Lower leg skin (tissue), 3 donors: ENCODE results near the gene ASB4.

Experiments
- POLR2A ChIP-seq, 2 donors: fragments of 450-650 bp; IDR thresholded peaks; one replicate each; pipeline ENCODE4 v1.6.1; 2016 to 2017; ENCODE audit warnings: antibody characterized with exemption in 2 of 2, mild to moderate bottlenecking in 1 of 2, moderate library complexity in 1 of 2
- TF ChIP-seq, protein P1 (sequence below), 3 donors: fragments of 450-650 bp; IDR thresholded peaks; one replicate each; pipeline ENCODE4 v1.5.1; 2016; ENCODE audit warnings: antibody characterized with exemption in 3 of 3, mild to moderate bottlenecking in 3 of 3, moderate library complexity in 2 of 3

DNA sequence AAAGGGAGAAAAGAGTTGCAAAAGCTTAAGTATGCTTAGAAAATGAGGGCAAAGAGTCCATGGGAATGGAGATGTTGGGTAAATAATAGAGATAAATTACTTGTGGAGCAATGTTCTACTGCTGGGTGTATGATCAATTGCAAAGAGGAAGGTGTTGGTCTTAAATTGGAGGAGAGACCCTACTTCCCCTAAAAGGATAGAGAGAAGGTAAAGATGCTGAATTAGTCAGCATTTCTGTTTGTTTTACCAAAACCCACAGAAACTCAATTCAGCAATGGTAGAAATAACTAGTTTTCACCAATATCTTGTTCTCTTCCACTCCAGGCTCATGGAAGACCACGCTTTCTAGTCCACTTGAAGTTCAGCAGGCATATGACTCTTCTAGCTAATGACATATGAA is 32.1 kb downstream of the ASB4 start:
- TF ChIP-seq, protein P1, sequence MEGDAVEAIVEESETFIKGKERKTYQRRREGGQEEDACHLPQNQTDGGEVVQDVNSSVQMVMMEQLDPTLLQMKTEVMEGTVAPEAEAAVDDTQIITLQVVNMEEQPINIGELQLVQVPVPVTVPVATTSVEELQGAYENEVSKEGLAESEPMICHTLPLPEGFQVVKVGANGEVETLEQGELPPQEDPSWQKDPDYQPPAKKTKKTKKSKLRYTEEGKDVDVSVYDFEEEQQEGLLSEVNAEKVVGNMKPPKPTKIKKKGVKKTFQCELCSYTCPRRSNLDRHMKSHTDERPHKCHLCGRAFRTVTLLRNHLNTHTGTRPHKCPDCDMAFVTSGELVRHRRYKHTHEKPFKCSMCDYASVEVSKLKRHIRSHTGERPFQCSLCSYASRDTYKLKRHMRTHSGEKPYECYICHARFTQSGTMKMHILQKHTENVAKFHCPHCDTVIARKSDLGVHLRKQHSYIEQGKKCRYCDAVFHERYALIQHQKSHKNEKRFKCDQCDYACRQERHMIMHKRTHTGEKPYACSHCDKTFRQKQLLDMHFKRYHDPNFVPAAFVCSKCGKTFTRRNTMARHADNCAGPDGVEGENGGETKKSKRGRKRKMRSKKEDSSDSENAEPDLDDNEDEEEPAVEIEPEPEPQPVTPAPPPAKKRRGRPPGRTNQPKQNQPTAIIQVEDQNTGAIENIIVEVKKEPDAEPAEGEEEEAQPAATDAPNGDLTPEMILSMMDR (IDR thresholded peaks at IDR 0.05): no peak
- TF ChIP-seq POLR2A (IDR thresholded peaks at IDR 0.05): no peak
